Effector memory CD4-positive, alpha-beta T cell (primary cell): Measurements from ENCODE around the gene NELL1.

ENCODE experiments used
- DNase-seq, 3 donors: peaks; one replicate each; pipeline ENCODE4 v3.0.0-alpha.2; 2020
- H3K27ac ChIP-seq: 2 replicates; pipeline ENCODE4 v1.7.0; 2013; ENCODE audit warnings: mild to moderate bottlenecking, low read length, moderate library complexity; ENCODE audit not compliant: insufficient read depth, poor library complexity, severe bottlenecking
- H3K27me3 ChIP-seq: replicated peaks from 2 replicates; pipeline ENCODE4 v1.7.0; 2013; ENCODE audit warnings: mild to moderate bottlenecking, low read length; ENCODE audit not compliant: insufficient read depth, control insufficient read depth, poor library complexity, severe bottlenecking
- H3K36me3 ChIP-seq: 2 replicates; pipeline ENCODE4 v1.7.0; 2013; ENCODE audit warnings: mild to moderate bottlenecking, low read length, moderate library complexity; ENCODE audit not compliant: control insufficient read depth, insufficient read depth
- H3K4me1 ChIP-seq: 2 replicates; pipeline ENCODE4 v1.7.0; 2013; ENCODE audit warnings: low read length, mild to moderate bottlenecking; ENCODE audit not compliant: control insufficient read depth, insufficient read depth, poor library complexity, severe bottlenecking
- H3K4me3 ChIP-seq: 2 replicates; pipeline ENCODE4 v1.7.0; 2013; ENCODE audit warnings: low read length, low read depth, mild to moderate bottlenecking; ENCODE audit not compliant: insufficient read depth, poor library complexity, severe bottlenecking
- H3K9me3 ChIP-seq: 2 replicates; pipeline ENCODE4 v1.7.0; 2013; ENCODE audit warnings: mild to moderate bottlenecking, low read length, moderate library complexity; ENCODE audit not compliant: control insufficient read depth

Gene NELL1

GRCh38 chr11:21040630-21041029 is 371.2 kb downstream of the NELL1 start:
- no peak for DNase-seq
- no peaks in the 10 kb centered on the region for H3K36me3 ChIP-seq
- no peak overlapping the region for H3K4me3 ChIP-seq
- H3K27me3 ChIP-seq = no peaks in the 10 kb centered on the region
- no peaks in the 10 kb centered on the region for H3K9me3 ChIP-seq
- H3K27ac ChIP-seq = no peak overlapping the region
- H3K4me1 ChIP-seq = no peaks in the 10 kb centered on the region

GRCh38 chr11:21048626-21049025 is 379.2 kb downstream of the NELL1 start:
- H3K9me3 ChIP-seq = no peaks in the 10 kb centered on the region
- no peak overlapping the region for H3K4me3 ChIP-seq
- H3K27ac ChIP-seq = no peak overlapping the region
- no peaks in the 10 kb centered on the region for H3K4me1 ChIP-seq
- no peaks in the 10 kb centered on the region for H3K36me3 ChIP-seq
- H3K27me3 ChIP-seq = no peaks in the 10 kb centered on the region
- DNase-seq = no peak

DNA sequence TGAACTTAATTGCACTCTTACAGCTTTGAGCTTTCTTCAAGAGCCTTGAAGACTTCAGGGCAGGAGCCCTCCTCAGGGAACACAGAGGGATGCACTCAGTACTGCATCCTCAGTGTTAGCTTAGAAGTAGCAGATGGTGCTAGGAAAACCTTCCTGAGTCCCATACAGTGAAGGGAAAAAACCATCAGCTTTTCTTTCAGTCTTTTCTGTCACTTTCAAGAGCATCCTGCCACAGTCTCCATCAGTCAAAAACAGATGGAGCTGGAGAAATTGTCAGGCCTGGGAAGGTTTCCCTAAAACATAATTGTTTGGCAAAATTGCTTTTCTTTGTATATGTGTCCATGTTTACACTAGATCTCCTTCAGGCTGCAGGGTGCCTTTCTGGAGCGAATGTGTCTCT is 384.1 kb downstream of the NELL1 start:
- DNase-seq = no peak
- H3K36me3 ChIP-seq = no peaks in the 10 kb centered on the region

GRCh38 chr11:21056644-21057043 is 387.3 kb downstream of the NELL1 start:
- no peaks in the 10 kb centered on the region for H3K36me3 ChIP-seq
- no peaks in the 10 kb centered on the region for H3K4me1 ChIP-seq
- H3K27me3 ChIP-seq = no peaks in the 10 kb centered on the region
- no peak for DNase-seq
- no peak overlapping the region for H3K4me3 ChIP-seq
- H3K27ac ChIP-seq = no peak overlapping the region
- no peaks in the 10 kb centered on the region for H3K9me3 ChIP-seq

More for the DNA sequence above, 384.1 kb downstream of the NELL1 start:
- Histone ChIP-seq H3K4me3 (no peak overlapping the region), H3K4me1 (no peaks in the 10 kb centered on the region), H3K9me3 (no peaks in the 10 kb centered on the region), H3K27ac (no peak overlapping the region), H3K27me3 (no peaks in the 10 kb centered on the region)

DNA sequence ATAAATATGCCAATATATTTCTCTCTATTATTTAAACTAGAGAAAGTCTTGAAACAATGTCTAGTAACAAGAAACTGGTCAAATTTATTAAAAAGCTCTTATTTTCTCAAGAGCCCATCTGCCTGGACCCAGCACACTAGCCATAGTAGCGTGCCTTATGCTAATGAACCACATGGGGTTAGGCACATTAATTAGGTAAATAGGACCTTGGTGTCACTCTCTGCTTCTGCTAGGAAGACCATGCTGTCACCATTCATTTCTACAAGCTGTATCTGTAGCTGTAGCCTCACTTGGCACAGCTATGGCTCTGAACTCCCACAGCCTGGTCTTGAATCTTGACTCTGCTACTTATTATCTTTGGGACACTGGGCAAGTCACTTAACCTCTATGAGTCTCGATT is 390.5 kb downstream of the NELL1 start:
- no peaks in the 10 kb centered on the region for H3K9me3 ChIP-seq
- H3K4me1 ChIP-seq = no peaks in the 10 kb centered on the region
- no peak for DNase-seq
- no peaks in the 10 kb centered on the region for H3K27me3 ChIP-seq
- no peak overlapping the region for H3K4me3 ChIP-seq
- no peak overlapping the region for H3K27ac ChIP-seq
- no peaks in the 10 kb centered on the region for H3K36me3 ChIP-seq

DNA sequence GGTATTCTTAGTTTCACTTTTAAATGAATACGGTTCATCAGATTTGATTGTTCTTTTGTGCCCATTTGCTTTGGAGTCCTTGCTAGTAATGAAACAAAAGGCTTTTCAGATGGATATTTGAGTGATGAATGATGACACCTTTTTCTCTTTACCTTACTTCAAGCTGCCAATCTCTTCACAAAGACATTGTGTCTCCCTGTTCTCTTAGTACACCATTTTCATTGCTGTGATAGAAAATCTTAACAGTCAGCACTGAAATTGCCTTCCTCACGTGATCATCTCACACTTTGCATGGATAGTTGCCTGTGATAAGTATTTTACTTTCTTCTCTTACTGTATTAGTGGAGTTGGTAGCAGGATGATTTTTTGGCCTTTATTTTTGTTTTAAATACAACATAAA is 396.6 kb downstream of the NELL1 start:
- Histone ChIP-seq H3K4me3 (no peak overlapping the region), H3K9me3 (no peaks in the 10 kb centered on the region), H3K27ac (no peak overlapping the region), H3K36me3 (no peaks in the 10 kb centered on the region), H3K27me3 (no peaks in the 10 kb centered on the region), H3K4me1 (no peaks in the 10 kb centered on the region)
- DNase-seq = no peak

- no peak overlapping the region for H3K27ac ChIP-seq
- no peak overlapping the region for H3K4me3 ChIP-seq
- no peak for DNase-seq
- no peaks in the 10 kb centered on the region for H3K4me1 ChIP-seq
- H3K9me3 ChIP-seq = no peaks in the 10 kb centered on the region
- no peaks in the 10 kb centered on the region for H3K27me3 ChIP-seq
- H3K36me3 ChIP-seq = no peaks in the 10 kb centered on the region
These were observed 399.5 kb downstream of the NELL1 start for GRCh38 chr11:21068886-21069285.

DNA sequence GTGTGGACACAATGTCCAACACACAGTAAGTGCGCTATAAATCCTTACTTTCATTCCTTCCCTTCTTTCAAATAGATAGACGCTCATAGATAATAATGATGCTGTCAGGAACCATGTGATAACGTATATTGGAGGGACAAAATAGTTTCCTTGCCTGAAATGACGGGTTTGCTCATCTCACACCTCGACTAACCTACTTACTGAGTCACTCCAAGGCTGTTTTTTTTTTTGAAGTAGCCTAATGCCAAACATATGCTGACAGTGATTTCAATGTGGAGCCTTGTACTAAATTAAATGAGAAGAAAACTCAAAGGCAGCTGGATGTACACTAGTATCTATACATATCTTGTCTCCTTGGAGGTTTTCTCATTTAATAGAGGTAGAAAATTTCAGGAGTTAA is 400.5 kb downstream of the NELL1 start:
- DNase-seq = no peak
- Histone ChIP-seq H3K4me3 (no peak overlapping the region), H3K27ac (no peak overlapping the region), H3K9me3 (no peaks in the 10 kb centered on the region), H3K4me1 (no peaks in the 10 kb centered on the region), H3K36me3 (no peaks in the 10 kb centered on the region), H3K27me3 (no peaks in the 10 kb centered on the region)

GRCh38 chr11:21072558-21072957 is 403.2 kb downstream of the NELL1 start:
- Histone ChIP-seq H3K9me3 (no peaks in the 10 kb centered on the region), H3K36me3 (no peaks in the 10 kb centered on the region), H3K4me1 (no peaks in the 10 kb centered on the region), H3K27ac (no peak overlapping the region), H3K4me3 (no peak overlapping the region), H3K27me3 (no peaks in the 10 kb centered on the region)
- no peak for DNase-seq

GRCh38 chr11:21082853-21083252 is 413.5 kb downstream of the NELL1 start:
- H3K9me3 ChIP-seq = no peaks in the 10 kb centered on the region
- no peaks in the 10 kb centered on the region for H3K27me3 ChIP-seq
- H3K4me1 ChIP-seq = no peaks in the 10 kb centered on the region
- H3K27ac ChIP-seq = no peak overlapping the region
- no peak overlapping the region for H3K4me3 ChIP-seq
- H3K36me3 ChIP-seq = no peaks in the 10 kb centered on the region
- no peak for DNase-seq

DNA sequence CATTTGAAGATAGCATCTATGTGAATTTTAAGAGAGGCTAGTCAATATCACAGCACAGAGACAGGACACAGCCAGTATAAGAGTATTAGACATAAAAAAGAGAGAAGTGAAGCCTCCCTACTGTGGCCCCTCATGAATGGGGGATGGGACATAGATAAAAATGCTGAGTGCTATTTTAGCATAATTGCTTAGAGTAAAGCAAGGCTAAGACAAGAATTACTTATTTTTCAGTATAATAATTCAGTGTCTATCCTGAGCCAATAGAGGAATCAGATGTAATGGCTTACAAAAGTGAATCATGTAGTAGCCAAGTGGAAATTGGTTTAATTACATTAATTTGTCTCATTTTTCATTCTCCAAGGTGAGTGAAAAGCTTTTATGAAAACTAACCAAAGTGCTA is 419.5 kb downstream of the NELL1 start:
- Histone ChIP-seq H3K9me3 (no peaks in the 10 kb centered on the region), H3K27ac (no peak overlapping the region), H3K4me1 (no peaks in the 10 kb centered on the region), H3K4me3 (no peak overlapping the region), H3K27me3 (no peaks in the 10 kb centered on the region), H3K36me3 (no peaks in the 10 kb centered on the region)
- DNase-seq = no peak
